Liver (tissue), 9 donors: ENCODE results near the gene FMO1. TPM values are rescaled to one million over a fixed set of nuclear protein-coding genes. Genes with fewer than 3 reads are reported as not detected.
"Not testable (repeated sequence)": the region's sequence is repeated elsewhere in the genome, so short reads cannot be mapped to it uniquely, and the experiment has no call there.

Experiments used
- DNase-seq: peaks from one replicate; pipeline ENCODE4 v3.0.0-alpha.2; 2017; ENCODE audit warnings: low spot score
- H3K27ac ChIP-seq, 2 donors: one replicate each; pipeline ENCODE4 v1.7.0; 2013; ENCODE audit warnings: inconsistent platforms in 2 of 2, low read length in 2 of 2, control low read depth in 1 of 2, low read depth in 1 of 2, mild to moderate bottlenecking in 1 of 2
- H3K27me3 ChIP-seq, 4 donors: one replicate each; pipeline versions ENCODE4 v1.6.1 to v1.7.0; 2013; ENCODE audit warnings: low read length in 3 of 4, inconsistent platforms in 1 of 4, mild to moderate bottlenecking in 1 of 4, moderate library complexity in 1 of 4; ENCODE audit not compliant: control insufficient read depth in 4 of 4, insufficient read depth in 4 of 4
- H3K36me3 ChIP-seq, 4 donors: one replicate each; pipeline versions ENCODE4 v1.6.1 to v1.7.0; 2013; ENCODE audit warnings: low read length in 3 of 4, mild to moderate bottlenecking in 3 of 4, low read depth in 1 of 4, moderate library complexity in 1 of 4; ENCODE audit not compliant: control insufficient read depth in 4 of 4, insufficient read depth in 3 of 4
- H3K4me1 ChIP-seq, 4 donors: one replicate each; pipeline versions ENCODE4 v1.6.1 to v1.7.0; 2013; ENCODE audit warnings: low read length in 3 of 4, mild to moderate bottlenecking in 3 of 4, moderate library complexity in 1 of 4; ENCODE audit not compliant: control insufficient read depth in 4 of 4, insufficient read depth in 4 of 4
- H3K4me3 ChIP-seq, 3 donors: one replicate each; pipeline versions ENCODE4 v1.6.1 to v1.7.0; 2013; ENCODE audit warnings: low read length in 3 of 3, control low read depth in 1 of 3, low read depth in 1 of 3, mild to moderate bottlenecking in 1 of 3
- H3K9ac ChIP-seq, 2 donors: one replicate each; pipeline ENCODE4 v1.7.0; 2013; ENCODE audit warnings: low read length in 2 of 2, mild to moderate bottlenecking in 2 of 2, moderate library complexity in 2 of 2, control low read depth in 1 of 2, low read depth in 1 of 2
- H3K9me3 ChIP-seq, 4 donors: one replicate each; pipeline versions ENCODE4 v1.6.1 to v1.7.0; 2013; ENCODE audit warnings: low read length in 3 of 4; ENCODE audit not compliant: control insufficient read depth in 4 of 4
- CTCF ChIP-seq: fragments of 150-350 bp; IDR thresholded peaks from 2 replicates; pipeline ENCODE4 v1.5.1; 2017; ENCODE audit warnings: improper control_type of control experiment, low read depth, low read length; ENCODE audit not compliant: missing input control
- FOXA2 ChIP-seq: IDR thresholded peaks from 2 replicates; pipeline ENCODE4 v1.6.1; 2016; ENCODE audit warnings: antibody characterized with exemption
- GABPA ChIP-seq, 2 donors: IDR thresholded peaks in 1 of 2; conservative IDR thresholded peaks in 1 of 2; 2 replicates each; pipeline ENCODE4 v1.6.1; 2016; ENCODE audit warnings: antibody characterized with exemption in 2 of 2, mild to moderate bottlenecking in 1 of 2, moderate library complexity in 1 of 2
- HNF4G ChIP-seq: IDR thresholded peaks from 2 replicates; pipeline ENCODE4 v1.6.1; 2016; ENCODE audit warnings: antibody characterized with exemption
- RAD21 ChIP-seq, 2 donors: IDR thresholded peaks; 2 replicates each; pipeline ENCODE4 v1.6.1; 2016; ENCODE audit warnings: antibody characterized with exemption in 2 of 2, mild to moderate bottlenecking in 2 of 2
- REST ChIP-seq: IDR thresholded peaks from 2 replicates; pipeline ENCODE4 v1.6.1; 2016; ENCODE audit warnings: antibody characterized with exemption, mild to moderate bottlenecking
- SP1 ChIP-seq: IDR thresholded peaks from 2 replicates; pipeline ENCODE4 v1.6.1; 2018; ENCODE audit warnings: antibody characterized with exemption, mild to moderate bottlenecking
- WGBS: extraction: QIAGEN DNeasy Blood & Tissue Kit; methylation state at CpG from one replicate; pipeline ENCODE4 v1.1.7; 2013; 5-methylcytosine and 5-hydroxymethylcytosine counted together
- polyA plus RNA-seq, 2 donors: library from polyadenylated mRNA; stranded (reverse) in 1 of 2; unstranded in 1 of 2; fragments of 200-250 nt in 1 of 2; fragments of >200 nt in 1 of 2; fragmentation: Nextera tagmentation in 1 of 2; extraction: Ambion mirVana in 1 of 2; gene quantifications; one replicate each; pipeline versions ENCODE4 v1.2.1 to v1.2.3, GENCODE V29; 2013 to 2015
- total RNA-seq, 2 donors: library from RNA; depleted of rRNA; stranded (reverse); fragments of >200 nt; gene quantifications; one replicate each; pipeline ENCODE4 v1.2.3, GENCODE V29; 2014
- donor health status: healthy.
- donor health status: healthy.
- donor health status: healthy.
- donor health status: healthy.
- donor health status: healthy.

FMO1 gene
- total and polyA plus RNA-seq, 4 donors, result 0.13 to 26.3 (median 0.62) TPM

- Histone ChIP-seq H3K4me3 (no peak overlapping the region), H3K36me3 (no peaks in the 10 kb centered on the region), H3K4me1 (no peaks in the 10 kb centered on the region), H3K9me3 (no peaks in the 10 kb centered on the region), H3K27me3 (no peaks in the 10 kb centered on the region), H3K27ac (no peak overlapping the region), H3K9ac (no peak overlapping the region)
- TF ChIP-seq RAD21 (IDR thresholded peaks at IDR 0.05) (no peak), GABPA (IDR thresholded peaks at IDR 0.05 in 1 of 2, conservative IDR thresholded peaks at IDR 0.05 in 1 of 2) (no peak), FOXA2 (no peak), CTCF (no peak), SP1 (no peak), HNF4G (no peak)
- DNase-seq, result no peak
- 73% methylated on average over 2 of the region's 2 CpGs for WGBS
Observed at GRCh38 chr1:171290621-171291020, 42.3 kb downstream of the FMO1 start.

GRCh38 chr1:171292799-171293198 lies 44.5 kb downstream of the FMO1 start:
- Histone ChIP-seq H3K9me3 (no peaks in the 10 kb centered on the region), H3K4me3 (no peak overlapping the region), H3K27ac (no peak overlapping the region), H3K9ac (no peak overlapping the region), H3K36me3 (no peaks in the 10 kb centered on the region), H3K4me1 (no peaks in the 10 kb centered on the region), H3K27me3 (no peaks in the 10 kb centered on the region)
- WGBS, result 24% methylated on average over 1 of the region's 1 CpG
- no peak for DNase-seq
- TF ChIP-seq CTCF (no peak), REST (no peak)

GRCh38 chr1:171295383-171295782 lies 47.1 kb downstream of the FMO1 start:
- not testable (repeated sequence) for H3K9me3 ChIP-seq, H3K36me3 ChIP-seq, H3K9ac ChIP-seq, H3K27ac ChIP-seq, H3K4me1 ChIP-seq, H3K27me3 ChIP-seq, H3K4me3 ChIP-seq, DNase-seq
- 86% methylated on average over 7 of the region's 7 CpGs for WGBS
